Breast epithelium (tissue), 4 donors: ENCODE results near the gene EPS8L3. TPM values are rescaled to one million over a fixed set of nuclear protein-coding genes. Genes with fewer than 3 reads are reported as not detected.

Experiments
- DNase-seq, 2 donors: peaks; one replicate each; pipeline ENCODE4 v3.0.0-alpha.2; 2019; ENCODE audit warnings: low spot score in 2 of 2
- H3K27ac ChIP-seq, 2 donors: fragments of 200-600 bp; sonication (generic) in 1 of 2; one replicate each; pipeline ENCODE4 v1.5.1; 2016 to 2019; ENCODE audit warnings: mild to moderate bottlenecking in 1 of 2
- H3K27me3 ChIP-seq, 2 donors: fragments of 200-600 bp; sonication (generic) in 1 of 2; one replicate each; pipeline versions ENCODE4 v1.5.1 to v1.6.0; 2017 to 2019; ENCODE audit warnings: control low read depth in 1 of 2, mild to moderate bottlenecking in 1 of 2
- H3K36me3 ChIP-seq: fragments of 200-600 bp; one replicate; pipeline ENCODE4 v1.5.1; 2019
- H3K4me1 ChIP-seq, 2 donors: fragments of 200-600 bp; sonication (generic); one replicate each; pipeline ENCODE4 v1.5.1; 2016 to 2019; ENCODE audit warnings: control low read depth in 1 of 2
- H3K4me3 ChIP-seq, 3 donors: fragments of 200-600 bp; sonication (generic); 1 replicate in 2 of 3; 2 replicates in 1 of 3; pipeline ENCODE4 v1.5.1; 2016 to 2019; ENCODE audit warnings: mild to moderate bottlenecking in 3 of 3, moderate library complexity in 2 of 3
- H3K9me3 ChIP-seq, 2 donors: fragments of 200-600 bp; sonication (generic) in 1 of 2; one replicate each; pipeline ENCODE4 v1.5.1; 2016 to 2019; ENCODE audit warnings: control low read depth in 1 of 2
- POLR2A ChIP-seq: fragments of 450-650 bp; IDR thresholded peaks from one replicate; pipeline ENCODE4 v1.6.1; 2016; ENCODE audit warnings: antibody characterized with exemption, mild to moderate bottlenecking, moderate library complexity
- POLR2AphosphoS5 ChIP-seq, 3 donors: sonication (generic); formaldehyde crosslinking; IDR thresholded peaks; one replicate each; pipeline ENCODE4 v1.6.1; 2017; ENCODE audit warnings: antibody characterized with exemption in 3 of 3
- intact Hi-C: fragments of 100-400 bp; cut with DNase I; formaldehyde crosslinking; loops from one replicate; pipeline ENCODE4 v1.15.1; 2023; ENCODE audit warnings: low total_unique reads
- total RNA-seq, 3 donors: library from RNA; depleted of rRNA; stranded (reverse); fragments of >200 nt; gene quantifications; one replicate each; pipeline ENCODE4 v1.1.0, GENCODE V29; 2016
- TF ChIP-seq, protein P1 (sequence below), 3 donors: fragments of 450-650 bp; IDR thresholded peaks; one replicate each; pipeline ENCODE4 v1.5.1; 2016 to 2017; ENCODE audit warnings: antibody characterized with exemption in 3 of 3, mild to moderate bottlenecking in 3 of 3, moderate library complexity in 3 of 3

EPS8L3 gene
- total RNA-seq, 3 donors from 2014 or later, result 3.6 TPM; not detected in 2

DNA sequence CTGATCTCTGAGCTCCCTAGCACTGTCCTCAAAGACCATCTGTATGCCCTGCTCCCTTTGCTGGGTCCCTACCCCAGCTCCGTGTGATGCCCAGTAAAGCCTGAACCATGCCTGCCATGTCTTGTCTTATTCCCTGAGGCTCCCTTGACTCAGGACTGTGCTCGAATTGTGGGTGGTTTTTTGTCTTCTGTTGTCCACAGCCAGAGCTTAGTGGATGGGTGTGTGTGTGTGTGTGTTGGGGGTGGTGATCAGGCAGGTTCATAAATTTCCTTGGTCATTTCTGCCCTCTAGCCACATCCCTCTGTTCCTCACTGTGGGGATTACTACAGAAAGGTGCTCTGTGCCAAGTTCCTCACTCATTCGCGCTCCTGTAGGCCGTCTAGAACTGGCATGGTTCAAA lies 46.0 kb downstream of the EPS8L3 start:
- no peaks in the 10 kb centered on the region for H3K9me3 ChIP-seq
- H3K36me3 ChIP-seq, result no peaks in the 10 kb centered on the region
- H3K27ac ChIP-seq, result no peak overlapping the region
- TF ChIP-seq POLR2A (no peak), POLR2AphosphoS5 (IDR thresholded peaks at IDR 0.05) (no peak)
- TF ChIP-seq, protein P1, sequence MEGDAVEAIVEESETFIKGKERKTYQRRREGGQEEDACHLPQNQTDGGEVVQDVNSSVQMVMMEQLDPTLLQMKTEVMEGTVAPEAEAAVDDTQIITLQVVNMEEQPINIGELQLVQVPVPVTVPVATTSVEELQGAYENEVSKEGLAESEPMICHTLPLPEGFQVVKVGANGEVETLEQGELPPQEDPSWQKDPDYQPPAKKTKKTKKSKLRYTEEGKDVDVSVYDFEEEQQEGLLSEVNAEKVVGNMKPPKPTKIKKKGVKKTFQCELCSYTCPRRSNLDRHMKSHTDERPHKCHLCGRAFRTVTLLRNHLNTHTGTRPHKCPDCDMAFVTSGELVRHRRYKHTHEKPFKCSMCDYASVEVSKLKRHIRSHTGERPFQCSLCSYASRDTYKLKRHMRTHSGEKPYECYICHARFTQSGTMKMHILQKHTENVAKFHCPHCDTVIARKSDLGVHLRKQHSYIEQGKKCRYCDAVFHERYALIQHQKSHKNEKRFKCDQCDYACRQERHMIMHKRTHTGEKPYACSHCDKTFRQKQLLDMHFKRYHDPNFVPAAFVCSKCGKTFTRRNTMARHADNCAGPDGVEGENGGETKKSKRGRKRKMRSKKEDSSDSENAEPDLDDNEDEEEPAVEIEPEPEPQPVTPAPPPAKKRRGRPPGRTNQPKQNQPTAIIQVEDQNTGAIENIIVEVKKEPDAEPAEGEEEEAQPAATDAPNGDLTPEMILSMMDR (IDR thresholded peaks at IDR 0.05), result no peak
- H3K27me3 ChIP-seq, result no peaks in the 10 kb centered on the region
- H3K4me3 ChIP-seq, result no peak overlapping the region
- H3K4me1 ChIP-seq, result no peaks in the 10 kb centered on the region
- intact Hi-C loops, result no loop called here
- DNase-seq, result no peak

DNA sequence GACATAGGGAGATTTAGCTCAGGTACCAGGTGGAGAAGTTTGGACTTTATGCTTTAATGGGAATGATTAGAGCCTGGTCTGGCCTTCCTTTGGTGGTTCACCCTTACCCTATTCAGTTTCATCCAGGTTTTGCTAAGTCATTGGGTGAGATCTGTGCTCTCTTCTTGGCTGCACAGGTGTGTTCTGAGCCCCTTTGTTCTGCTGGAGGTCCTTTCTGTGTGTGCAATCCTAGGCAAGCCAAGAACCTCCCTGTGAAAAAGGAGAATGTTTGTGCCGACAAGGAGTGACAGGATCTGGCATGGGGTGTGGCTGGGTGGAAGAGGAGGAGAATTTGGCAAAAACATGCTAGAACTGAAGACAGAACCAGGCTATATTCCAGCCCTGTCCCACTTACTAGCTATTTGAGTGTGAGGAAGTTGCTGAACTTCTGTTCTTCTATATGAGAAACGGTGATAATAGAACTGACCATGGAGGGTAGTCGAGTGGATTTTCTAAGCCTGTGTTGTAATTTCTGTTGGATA lies 47.1 kb downstream of the EPS8L3 start:
- H3K36me3 ChIP-seq, result no peaks in the 10 kb centered on the region
- H3K9me3 ChIP-seq, result no peaks in the 10 kb centered on the region
- TF ChIP-seq POLR2A, result no peak
- no peak overlapping the region for H3K4me3 ChIP-seq
- no peaks in the 10 kb centered on the region for H3K4me1 ChIP-seq
- H3K27ac ChIP-seq, result peak overlapping the region; percentile 42 to 43
- H3K27me3 ChIP-seq, result no peaks in the 10 kb centered on the region
- no peak for DNase-seq
- intact Hi-C loops, result no loop called here

DNA sequence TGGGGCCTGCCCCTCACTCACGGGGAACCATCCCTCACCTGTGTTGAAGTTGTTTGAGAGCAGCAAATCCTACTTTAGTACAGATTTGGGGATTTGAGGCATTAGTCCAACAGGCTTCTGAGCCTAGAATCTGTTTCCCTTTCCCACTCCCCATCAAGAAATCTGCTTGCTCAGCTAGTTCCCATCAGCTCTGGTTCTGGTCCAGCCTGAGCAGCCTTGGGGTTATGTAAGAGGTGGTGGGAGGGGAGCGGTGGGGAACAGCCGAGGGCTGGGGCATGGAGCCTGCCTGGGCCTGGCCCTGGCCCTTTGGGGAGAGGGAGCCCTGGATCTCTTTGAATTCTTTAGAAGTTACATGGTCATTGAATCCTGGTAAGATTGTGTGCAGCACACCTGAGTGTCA lies 47.6 kb downstream of the EPS8L3 start:
- H3K36me3 ChIP-seq, result no peaks in the 10 kb centered on the region
- TF ChIP-seq POLR2A (no peak), POLR2AphosphoS5 (IDR thresholded peaks at IDR 0.05) (no peak)
- TF ChIP-seq, protein P1 (IDR thresholded peaks at IDR 0.05), result no peak
- no peaks in the 10 kb centered on the region for H3K4me1 ChIP-seq
- no peak overlapping the region for H3K4me3 ChIP-seq
- peak overlapping the region in 1 of 2 donors; percentile 43 for H3K27ac ChIP-seq
- H3K9me3 ChIP-seq, result no peaks in the 10 kb centered on the region
- intact Hi-C loops, result no loop called here
- no peaks in the 10 kb centered on the region for H3K27me3 ChIP-seq
- DNase-seq, result no peak

DNA sequence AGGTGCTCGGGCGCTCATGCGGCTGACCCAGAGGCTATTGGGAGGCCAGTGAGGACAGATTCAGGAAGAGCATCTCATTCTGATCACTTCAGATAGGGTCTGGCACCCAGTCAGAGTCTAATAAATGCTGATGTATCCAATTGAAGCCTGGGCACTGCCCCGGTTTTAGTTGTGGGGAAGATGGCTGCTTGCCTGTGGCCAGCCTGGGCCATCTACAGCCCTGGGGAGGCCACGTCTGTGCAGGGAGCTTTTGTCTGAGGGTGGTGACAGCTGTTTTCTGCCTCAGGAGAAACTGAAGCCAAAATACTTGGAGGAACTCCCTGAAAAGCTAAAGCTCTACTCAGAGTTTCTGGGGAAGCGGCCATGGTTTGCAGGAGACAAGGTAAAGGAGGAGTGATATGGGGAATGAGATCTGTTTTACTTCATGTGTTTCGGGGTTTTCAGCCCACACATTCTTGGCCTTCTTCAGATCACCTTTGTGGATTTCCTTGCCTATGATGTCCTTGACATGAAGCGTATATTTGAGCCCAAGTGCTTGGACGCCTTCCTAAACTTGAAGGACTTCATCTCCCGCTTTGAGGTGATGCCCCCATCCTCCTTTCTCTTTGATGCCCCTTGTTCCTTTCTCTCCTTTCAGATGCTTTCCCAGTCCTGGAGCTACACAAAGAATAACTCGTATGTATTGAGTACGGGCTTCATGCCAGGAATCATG lies 48.9 kb downstream of the EPS8L3 start:
- intact Hi-C loops, result no loop called here
- Histone ChIP-seq H3K36me3 (no peaks in the 10 kb centered on the region), H3K9me3 (no peaks in the 10 kb centered on the region), H3K4me1 (no peaks in the 10 kb centered on the region), H3K27ac (no peak overlapping the region), H3K27me3 (no peaks in the 10 kb centered on the region), H3K4me3 (no peak overlapping the region)
- TF ChIP-seq, protein P1 (IDR thresholded peaks at IDR 0.05), result no peak
- TF ChIP-seq POLR2AphosphoS5 (IDR thresholded peaks at IDR 0.05), result no peak
- no peak for DNase-seq

DNA sequence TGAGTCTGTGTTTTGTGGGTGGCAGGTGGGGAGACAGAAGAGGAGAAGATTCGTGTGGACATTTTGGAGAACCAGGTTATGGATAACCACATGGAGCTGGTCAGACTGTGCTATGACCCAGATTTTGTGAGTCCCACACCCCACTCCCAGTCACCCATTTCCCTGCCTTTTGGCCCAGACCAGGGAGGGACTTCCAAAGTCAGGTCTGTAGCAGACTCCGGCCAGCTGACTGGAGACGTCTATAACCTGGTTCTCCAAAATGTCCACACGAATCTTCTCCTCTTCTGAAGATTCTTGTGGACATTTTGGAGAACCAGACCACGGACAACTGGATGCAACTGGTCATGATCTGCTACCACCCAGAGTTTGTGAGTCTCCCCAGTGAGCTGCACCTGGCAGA lies 50.1 kb downstream of the EPS8L3 start:
- H3K27ac ChIP-seq, result no peak overlapping the region
- DNase-seq, result no peak
- H3K4me3 ChIP-seq, result no peak overlapping the region
- intact Hi-C loops, result no loop called here
- no peaks in the 10 kb centered on the region for H3K4me1 ChIP-seq
- H3K27me3 ChIP-seq, result no peaks in the 10 kb centered on the region
- TF ChIP-seq, protein P1 (IDR thresholded peaks at IDR 0.05), result no peak
- no peak for TF ChIP-seq POLR2A
- TF ChIP-seq POLR2AphosphoS5 (IDR thresholded peaks at IDR 0.05), result no peak
- H3K9me3 ChIP-seq, result no peaks in the 10 kb centered on the region
- no peaks in the 10 kb centered on the region for H3K36me3 ChIP-seq
